OCI-LY3 (cell line): ENCODE data around the gene PFKFB4.

Experiments
- CTCF ChIP-seq: fragments of 200-600, 300-600 bp; sonication (generic); IDR thresholded peaks from 2 replicates; pipeline ENCODE4 v1.5.1; 2014; ENCODE audit warnings: antibody characterized with exemption, low read length, low read depth
- EZH2phosphoT487 ChIP-seq: fragments of 200-600 bp; shearing (Covaris generic); IDR thresholded peaks from 2 replicates; pipeline ENCODE4 v1.6.1; 2018; ENCODE audit warnings: antibody characterized with exemption, mixed run types, low read depth

- TF ChIP-seq CTCF (no peak), EZH2phosphoT487 (no peak)
Measured at GRCh38 chr3:48536785-48537184, 19.8 kb downstream of the PFKFB4 start.
